RPMI8226 (cell line): ENCODE data around the gene HES2.
"Not testable (repeated sequence)": the region's sequence is repeated elsewhere in the genome, so short reads cannot be mapped to it uniquely, and the experiment has no call there.

Experiments
- DNase-seq: peaks from one replicate; pipeline ENCODE4 v3.0.0-alpha.2; 2015

The HES2 gene

DNA sequence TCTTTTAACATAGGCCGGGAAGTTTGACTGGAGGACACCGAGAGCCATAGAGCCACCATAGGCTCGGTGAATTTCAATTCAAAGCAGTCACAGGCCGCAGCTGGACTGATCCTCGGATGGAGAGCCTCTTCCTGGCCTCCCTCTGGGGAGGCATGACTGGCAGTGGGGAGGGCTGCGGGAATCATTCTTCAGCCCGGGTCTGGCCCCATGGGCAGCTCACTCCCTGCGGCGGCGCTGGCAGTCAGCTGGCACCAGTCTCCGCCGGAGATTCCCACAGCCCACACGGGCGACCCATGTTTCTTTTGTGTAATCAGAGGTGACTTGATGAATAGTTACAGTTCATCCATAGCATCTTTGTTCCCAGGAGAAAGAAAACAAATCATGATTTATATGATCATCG lies 15.4 kb upstream of the HES2 start:
- no peak for DNase-seq

DNA sequence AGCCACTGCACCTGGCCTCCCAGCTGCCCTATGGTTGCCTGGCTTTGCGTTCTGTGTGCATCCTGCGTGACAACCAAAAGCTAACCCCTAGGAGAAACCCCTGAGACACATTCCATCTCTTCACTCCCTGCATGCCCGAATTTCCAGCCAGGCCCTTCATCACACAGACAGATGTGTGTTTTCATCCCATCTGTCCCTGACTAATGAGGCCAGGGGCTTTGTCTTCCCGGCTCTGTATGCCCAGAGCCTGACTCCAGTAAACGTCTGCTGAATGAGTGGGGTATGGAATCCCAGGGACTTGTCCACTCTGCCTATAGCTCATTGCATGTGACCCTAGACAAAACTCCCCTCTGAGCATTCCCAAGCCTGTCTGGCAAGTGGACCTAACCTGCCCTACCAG lies 14.5 kb upstream of the HES2 start:
- no peak for DNase-seq

DNA sequence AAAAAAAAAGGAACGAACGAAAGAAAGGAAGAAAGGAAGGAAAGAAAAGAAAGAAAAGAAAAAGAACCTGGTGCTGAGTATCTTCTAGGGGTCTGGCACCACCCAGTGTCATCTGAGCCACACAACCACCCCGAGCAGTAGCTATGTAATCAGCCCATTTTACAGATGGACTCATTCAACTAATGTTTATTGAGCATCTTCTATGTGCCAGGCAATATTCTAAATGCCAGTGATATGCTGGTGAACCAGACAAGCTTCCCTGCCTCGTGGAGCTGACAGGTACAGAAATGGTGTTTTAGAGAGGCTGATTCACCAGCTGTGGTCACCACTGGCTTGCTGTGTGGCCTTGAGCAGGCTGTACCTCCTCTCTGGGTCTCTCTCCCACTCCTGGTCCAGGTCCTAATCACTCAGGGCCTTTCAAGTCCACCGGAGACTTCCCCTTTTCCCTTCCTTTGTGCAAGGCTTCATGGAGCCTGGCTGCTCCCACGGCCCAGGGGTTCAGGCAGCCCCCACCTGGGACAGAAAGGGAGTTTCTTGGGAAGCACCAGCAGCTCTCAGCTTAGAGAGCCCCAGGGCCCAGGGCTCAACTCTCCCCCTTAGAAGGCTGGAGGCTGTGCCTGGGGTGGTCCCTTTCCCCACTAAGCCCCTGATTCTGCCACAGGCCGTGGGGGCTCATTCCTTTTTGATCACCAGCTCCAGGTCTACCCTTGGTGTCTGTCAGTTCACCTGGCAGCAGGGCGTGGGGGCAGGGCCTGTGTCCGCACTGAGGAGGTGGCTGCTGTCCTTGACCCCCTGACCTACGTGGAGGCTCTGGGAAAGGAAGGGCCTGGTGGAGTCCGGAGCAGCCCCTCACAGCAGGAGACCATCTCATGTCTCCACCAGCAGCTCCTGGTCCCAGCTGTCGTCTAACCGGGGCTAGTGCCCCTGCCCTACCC lies 12.2 kb upstream of the HES2 start:
- DNase-seq, result not testable (repeated sequence)

DNA sequence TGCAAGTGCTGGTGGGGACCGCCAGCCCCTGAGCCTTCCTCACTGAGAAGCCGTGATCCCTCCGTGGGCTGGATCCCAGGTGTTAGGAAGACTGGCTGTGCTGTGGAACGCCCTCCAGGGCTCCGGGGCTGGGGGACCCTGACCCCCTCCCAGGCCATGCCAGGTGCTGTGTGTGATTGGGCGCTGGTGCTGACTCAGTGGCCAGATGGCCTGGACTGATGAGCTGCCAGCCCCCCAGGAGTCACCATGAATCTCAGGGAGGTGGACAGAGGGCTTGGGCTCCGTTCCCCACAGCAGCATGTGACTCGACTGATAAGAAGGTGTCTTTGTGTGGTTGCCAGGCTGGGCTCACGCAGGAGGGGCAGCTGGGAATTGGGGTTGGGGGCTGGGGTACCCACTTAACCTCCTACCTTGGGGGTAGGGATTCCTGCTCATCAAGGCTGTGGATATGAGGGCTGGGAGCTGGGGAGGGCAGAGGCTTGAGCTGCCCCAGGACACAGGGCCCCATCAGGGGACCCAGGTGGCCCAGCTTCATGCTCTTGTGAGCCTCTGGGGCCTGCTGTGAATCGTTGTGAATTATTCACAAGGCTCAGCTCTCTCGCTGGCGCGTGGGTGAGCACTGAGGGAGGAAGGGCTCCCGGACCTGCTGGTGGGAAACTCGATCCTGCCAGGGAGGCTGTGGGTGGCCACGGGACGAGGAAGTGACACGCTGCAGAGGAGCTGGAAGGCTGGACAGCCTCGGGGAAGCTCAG lies 10.1 kb upstream of the HES2 start:
- not testable (repeated sequence) for DNase-seq

DNA sequence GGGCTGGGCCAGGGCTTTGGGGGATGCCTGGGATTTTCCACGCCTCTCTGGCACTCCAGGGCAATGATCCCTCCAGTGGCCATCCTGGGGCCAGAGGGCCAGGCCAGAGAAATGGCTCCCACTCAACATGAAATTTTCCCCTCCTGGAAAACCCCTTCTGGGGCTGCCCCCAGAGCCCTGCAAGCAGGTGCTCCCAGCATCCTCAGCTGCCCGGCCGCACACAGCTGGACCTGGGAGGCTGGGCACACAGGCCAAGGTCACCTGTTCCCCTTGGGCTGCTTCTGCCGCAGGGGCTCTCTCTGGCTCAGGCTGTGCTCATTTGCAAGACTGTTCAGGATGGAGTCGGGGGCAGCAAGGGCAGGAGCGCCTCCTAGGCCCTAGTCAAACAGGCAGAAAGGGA lies 8.7 kb upstream of the HES2 start:
- not testable (repeated sequence) for DNase-seq

DNA sequence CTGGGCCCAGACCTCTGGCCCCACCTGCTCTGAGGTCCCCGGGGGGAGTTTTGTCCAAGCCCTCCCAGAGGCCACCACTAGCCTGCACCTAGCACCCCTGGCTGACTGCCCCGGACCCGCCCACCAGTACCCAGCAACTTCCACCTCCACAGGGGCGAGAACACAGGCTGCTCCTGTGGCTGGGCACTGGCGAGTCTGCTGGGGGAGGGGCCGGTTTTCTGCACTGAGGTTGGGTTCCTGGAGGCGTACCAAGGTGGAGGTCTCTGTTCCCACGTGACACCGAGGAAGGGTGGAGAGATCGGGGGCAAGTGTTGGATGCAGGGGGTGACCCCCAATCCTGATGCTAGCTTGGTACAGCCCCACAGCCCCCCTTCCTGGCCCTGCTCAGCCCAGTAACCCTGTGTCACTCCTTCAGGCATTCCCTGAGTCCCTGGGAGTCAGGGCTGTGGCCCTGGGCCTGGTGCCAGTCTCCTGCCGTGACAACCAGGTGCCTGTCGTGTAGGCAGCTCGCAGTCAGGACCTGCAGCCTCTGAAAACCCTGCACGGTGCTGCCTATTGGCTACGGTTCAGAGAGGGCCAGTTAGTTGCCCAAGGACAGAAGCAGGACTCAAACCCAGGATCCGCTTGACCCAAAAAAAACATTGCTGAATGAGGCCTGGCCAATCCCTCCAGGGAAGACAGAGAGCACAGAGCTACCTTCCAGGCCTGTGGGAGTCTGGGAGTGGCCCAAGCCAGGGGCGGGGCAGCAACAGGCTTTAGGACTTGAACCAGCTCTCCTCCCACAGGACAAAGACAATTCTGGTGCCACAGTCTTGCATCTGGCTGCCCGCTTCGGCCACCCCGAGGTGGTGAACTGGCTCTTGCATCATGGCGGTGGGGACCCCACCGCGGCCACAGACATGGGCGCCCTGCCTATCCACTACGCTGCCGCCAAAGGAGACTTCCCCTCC lies 8.0 kb upstream of the HES2 start:
- peak; percentile 89 for DNase-seq

DNA sequence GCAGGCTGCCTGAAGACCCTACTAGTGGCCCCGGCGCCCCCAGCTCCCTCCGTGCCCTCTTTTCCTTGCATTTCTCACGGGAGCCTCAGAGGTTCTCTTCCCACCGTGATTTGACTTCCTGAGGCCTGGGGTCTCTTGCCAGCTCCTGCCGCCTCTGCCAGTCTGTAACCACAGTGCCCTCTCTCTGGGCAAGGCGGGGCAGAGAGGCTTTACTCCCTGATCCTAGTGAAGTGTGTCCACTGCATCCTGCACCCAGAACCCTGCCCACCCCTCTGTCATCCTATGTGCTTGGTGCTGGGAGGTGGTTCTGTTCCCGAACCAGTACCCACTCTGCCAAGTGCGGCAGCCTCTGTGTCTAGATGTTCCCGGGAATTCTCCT lies 7.2 kb upstream of the HES2 start:
- no peak for DNase-seq

DNA sequence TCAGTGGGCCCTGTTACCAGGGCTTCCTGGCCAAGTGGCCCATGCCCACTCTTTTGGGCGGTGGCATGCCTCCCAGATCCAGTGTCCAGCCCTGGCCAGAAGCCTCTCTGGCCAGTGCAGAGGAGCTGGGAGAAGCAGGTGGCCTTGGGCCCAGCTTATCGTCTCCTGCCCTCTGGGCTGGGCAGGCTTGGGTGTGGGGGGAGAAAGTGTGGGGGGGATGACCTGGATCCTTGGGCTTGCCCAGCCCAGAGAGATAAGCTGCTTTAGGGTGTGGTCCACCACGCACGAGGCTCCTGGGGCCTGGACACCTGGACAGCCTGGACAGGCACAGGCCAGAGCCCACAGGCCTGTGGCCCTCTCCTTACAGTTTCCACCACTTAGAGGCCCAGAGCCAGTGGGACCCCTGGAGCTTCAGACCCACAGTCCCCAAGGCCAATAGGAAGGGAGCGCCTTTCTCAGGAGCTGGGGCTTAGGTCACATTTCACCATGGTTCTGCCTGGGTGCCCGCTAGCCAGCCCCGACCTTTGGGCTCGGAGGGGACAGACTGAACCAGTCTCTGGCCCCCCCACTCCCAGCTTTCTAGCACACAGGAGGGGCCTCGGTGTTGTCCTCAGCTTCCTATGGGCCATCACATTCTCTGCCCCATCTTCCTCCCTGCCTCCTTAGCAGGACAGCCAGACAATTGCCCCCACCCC lies 6.7 kb upstream of the HES2 start:
- DNase-seq, result no peak

DNA sequence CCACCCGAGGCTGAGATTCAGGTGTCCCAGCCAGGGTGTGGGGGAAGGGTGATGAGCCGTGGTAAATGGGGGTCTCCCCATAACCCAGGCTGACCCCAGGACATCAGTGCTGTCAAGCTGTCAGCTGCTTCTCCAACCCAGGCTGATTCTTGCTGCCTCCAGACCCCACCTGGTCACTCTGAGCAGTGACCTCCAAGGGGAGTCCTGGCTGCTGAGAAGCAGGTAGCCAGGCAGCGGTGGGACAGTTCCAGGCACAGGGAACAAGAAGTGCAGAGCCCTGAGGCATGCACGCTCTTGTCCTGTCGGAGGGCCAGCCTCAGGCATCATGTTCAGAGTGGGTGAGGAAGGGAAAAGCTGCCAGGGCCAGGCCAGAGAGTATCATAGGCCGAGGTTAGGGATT lies 5.9 kb upstream of the HES2 start:
- no peak for DNase-seq

DNA sequence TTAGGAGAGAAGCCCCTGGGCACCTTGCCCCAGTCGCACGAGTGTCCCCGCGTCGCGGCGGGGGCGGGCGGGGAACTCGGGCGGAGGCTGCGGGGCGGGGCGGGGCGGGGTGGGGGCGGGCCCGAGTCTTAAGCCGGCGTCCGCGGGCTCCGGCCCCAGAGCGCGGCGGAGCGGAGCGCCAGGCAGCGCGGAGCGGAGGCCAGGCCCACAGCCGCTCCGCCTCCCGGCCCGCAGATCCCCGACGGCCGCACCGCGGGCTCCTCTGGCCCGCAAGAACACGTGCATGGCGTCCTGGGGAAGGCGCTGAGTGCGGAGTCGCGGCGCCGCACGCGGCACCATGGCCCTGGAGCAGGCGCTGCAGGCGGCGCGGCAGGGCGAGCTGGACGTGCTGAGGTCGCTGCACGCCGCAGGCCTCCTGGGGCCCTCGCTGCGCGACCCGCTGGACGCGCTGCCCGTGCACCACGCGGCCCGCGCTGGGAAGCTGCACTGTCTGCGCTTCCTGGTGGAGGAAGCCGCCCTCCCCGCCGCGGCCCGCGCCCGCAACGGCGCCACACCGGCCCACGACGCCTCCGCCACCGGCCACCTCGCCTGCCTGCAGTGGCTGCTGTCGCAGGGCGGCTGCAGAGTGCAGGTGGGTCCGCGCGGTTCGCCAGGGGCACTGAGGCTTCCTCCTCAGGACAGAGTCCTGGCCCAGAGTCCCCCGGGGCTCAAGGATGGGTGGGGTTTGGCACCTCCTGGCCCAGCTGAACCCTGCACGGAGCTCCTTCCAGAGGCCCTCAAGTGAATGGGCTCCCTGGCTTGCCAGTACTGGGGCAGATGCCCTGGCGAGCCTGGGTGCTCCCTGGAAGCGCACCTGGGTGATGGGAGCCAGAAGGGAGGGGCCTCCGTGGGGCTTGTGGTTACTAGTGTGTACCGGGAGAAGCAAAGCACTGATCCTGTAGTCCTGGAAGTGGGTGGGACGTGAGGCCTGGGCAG lies 5.2 kb upstream of the HES2 start, which contains the start of gene ESPN:
Gene ESPN (plus strand): TSS at position 158 of the 975 bp plus-strand sequence. CDS start 180 bp downstream, at position 338.
- peak; percentile 75 for DNase-seq

DNA sequence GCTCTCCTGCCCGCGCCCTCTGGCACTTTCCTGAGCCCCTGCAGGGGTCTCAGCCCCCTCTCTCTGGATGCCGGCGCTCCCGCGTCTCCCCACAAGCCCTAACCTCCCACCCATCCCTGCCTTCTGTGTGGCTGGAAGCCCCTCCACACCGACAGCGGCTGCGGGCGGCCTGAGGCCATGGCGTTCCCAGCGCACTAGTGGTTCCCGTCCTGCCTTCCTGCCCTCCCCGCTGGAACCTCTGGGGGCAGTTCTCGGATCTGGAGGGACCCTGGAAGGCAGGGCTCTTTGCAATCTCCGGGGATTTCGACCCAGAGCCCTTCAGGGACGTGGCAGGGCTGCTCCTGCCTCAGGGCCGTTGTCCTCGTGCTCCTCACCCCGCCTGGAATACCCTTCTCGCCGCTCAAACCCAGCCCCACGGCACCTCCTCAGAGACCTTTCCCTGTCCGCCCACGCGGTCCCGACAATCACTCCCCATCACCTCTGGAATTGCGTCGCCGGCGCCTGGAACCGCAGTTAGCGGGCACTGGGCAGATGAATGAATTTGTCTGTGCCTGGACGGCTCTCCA lies 4.4 kb upstream of the HES2 start:
- DNase-seq, result no peak

DNA sequence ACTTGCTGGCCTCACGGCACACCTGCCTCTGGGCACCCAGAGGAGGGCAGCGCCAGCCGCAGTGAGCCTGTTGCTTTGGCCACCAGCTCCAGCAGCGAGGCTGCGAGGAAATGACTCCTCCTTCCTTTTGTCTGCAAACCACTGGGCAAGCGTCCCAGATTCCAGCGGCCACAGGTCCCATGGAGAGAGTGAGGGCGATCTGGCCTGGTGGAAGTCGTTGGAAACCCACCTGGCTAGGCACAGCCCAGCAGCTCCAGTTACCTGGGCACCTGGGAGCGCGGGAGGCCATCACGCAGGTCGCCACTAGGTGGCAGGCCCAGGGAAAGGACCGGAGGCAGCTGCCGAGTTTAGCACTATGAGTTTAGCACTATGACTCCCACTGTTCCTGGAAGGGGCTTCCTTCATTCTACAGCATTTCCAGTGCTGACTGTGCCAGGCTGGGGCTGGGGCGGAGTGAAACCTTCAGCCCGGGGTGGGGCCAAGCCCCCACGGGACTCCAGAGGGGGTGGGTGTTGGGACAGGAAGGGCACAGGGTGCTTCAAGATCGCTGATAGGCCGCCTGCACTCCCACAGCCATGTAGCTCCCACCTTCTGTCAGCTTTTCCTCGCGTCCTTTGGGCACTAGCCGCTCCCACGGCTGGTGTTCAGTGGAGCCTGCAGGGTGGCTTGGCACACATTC lies 3.7 kb upstream of the HES2 start:
- DNase-seq, result peak; percentile 88

DNA sequence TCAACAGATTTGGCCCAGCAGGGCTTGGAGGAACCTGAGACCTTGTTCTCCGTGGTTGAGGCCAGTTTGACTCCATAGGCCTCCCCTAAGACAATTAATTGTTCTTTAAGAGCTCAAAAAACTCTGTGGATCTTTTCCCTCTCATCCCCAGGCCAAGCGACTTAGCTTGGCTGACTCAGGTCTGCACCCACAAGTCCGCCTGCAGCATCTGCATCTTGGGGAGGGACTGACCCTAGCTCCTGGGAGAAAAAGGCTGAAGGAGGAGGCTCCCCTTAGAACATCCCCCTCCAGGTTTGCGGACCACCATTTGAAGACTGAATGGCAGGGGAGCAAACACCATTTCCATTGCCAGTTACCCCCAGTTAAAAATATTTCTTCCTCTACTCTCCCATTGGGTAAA lies 1.5 kb upstream of the HES2 start:
- DNase-seq, result no peak

DNA sequence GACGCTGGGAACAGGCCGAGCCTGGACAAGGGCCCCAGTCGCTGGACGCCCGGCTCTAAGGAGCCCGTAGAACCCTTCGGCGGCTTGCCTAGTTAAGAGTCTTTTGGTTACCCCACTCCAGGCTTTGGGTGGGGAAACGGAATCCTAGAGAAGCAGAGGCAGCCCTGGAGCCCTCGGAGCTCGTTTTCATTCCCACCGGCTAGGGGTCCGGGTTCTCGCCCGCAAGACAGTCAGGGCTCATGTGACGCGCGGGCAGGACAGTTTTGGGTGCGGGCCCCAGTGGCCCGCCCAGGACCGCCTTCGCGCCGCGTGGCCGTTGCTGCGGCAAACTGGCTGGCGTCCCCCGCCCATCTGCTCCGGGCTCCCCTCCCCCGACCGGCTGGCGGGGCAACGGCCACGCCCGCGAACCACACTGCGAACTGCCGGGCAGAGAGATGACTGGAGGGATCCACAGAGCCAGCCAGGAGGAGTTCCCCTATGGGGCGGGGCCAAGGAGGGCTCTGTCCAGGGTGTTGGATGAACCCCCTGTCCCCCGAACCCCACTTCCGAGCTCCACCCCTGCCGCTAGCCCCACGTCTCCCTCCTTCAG lies 829 bp upstream of the HES2 start:
- no peak for DNase-seq

DNA sequence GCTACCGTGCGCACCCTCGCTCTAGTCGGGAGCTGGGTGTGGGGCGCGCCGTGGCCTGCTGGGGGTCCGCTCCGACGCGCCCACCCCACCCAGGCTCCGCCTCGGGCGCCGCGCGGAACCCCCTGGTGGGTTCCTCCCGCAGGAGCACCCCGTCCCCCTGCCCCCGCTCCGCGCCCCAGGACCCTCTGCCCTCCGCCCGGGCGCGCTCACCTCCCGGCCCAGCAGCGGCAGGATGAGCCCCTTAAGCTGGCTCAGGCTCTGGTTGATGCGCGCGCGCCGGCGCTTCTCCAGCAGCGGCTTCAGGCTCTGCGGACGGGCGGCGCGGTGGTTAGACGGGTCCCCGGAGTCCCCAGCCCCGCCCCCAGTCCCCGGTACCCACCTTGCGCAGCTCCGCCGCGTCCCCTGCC lies 319 bp downstream of the HES2 start:
- no peak for DNase-seq

DNA sequence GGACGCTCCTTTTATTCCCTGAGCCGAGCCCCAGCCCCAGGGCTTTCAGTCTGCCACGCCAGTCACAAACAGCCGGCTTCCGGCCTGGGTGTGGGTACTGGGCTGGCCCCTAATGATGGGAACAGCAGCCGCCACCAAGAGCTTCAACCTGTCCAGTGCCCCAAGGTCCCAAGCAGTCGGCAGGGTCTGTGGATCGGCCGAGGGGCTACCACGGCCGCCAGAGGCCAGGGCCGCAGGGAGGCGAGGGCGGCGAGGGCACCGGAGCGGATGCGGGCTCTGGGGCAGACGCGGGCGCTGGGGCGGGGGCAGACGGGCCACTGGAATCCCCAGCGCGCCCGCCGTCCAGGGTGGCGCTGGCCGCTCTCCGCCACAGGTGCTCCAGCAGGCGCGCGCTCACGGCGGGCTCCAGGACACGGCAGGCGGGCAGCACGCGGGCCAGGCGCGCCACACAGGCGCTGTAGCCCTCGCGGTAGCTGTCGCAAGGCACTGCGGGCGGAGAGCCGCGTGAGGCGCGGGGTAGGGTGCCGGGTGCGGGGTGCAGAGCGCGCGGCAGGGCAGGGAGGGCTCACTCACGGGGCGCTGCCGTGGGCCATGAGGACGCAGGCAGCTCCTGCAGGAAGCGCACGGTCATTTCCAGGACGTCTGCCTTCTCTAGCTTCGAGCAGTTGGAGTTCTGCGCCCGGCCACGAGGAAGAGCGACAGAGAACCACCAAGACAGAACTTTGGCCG lies 887 bp downstream of the HES2 start:
- no peak for DNase-seq

DNA sequence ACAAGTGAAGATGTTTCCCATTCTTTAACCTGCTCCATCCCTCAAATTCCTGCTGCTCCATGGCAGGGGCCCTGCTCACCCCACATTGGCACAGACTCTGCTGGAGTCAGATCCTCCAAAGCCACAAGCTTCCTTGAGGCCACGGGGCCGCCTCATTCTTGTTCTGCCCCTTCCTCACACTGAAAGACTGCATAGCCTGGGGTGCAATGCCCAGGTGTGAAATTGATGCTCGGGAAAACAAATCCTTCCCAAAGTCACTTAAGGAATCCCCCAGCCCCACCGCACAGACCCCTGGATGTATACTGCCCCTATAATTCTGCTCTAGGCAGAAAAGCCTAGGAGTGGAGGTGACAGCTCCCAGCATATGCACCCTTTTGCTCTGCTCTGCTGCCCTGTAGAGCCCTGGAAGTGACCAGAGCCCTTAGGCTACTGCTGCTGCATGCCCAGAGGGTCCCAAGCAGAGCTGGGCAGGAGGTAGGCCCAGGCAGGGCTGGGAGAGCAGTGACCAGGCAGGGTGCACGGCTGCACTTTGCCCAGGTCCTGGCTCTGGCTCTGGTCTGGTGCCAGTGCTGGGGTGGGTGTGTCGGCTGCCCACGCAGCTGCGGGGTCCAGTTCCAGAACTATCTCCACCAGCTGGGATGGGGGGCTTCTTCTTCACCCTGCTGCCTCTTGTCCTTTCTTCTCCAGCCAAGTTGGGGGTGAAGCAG lies 1.6 kb downstream of the HES2 start:
- no peak for DNase-seq

DNA sequence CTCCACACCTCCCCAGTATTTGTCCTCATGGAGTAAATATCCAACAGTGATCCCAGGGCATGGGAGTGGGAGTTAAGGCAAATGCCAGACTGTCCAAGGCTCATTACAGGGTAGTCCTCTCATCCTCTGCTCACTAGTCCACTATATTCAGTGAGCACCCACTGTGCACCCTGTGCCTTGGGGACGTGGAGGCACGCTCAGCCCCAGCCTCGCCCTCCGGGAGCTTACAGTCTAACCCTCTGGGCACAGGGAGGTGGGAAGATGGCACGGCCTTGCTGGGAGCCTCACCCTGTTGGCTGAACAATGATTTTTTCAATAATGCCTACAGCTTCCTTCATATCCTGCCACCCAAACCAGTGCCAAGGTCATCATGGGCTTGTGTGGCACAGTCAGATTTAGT lies 2.8 kb downstream of the HES2 start:
- DNase-seq, result no peak
